Panc1 (cell line): Measurements from ENCODE around the gene PLSCR3. TPM values are rescaled to one million over a fixed set of nuclear protein-coding genes. Genes with fewer than 3 reads are reported as not detected.

Experiments
- ATAC-seq: fragments of 200-7000 bp; cut with Tn5 transposase; 2 replicates; pipeline ENCODE4 v1.9.1; 2020; ENCODE audit warnings: mild to moderate bottlenecking, moderate library complexity
- BruUV-seq: library from RNA; stranded (reverse); fragments of 400-500 nt; replicated peaks from 2 replicates; lab custom pipeline; 2021; lab: Mats Ljungman, UMichigan
- CTCF ChIA-PET: fragments of 300-600 bp; sonication (Branson Sonifier 250); formaldehyde crosslinking; loops from one replicate; lab custom pipeline; 2022; ENCODE audit warnings: antibody characterized with exemption; lab: Charles Lee
- POLR2A ChIA-PET: fragments of 300-600 bp; sonication (Branson Sonifier 250); formaldehyde crosslinking; loops from one replicate; lab custom pipeline; 2022; ENCODE audit warnings: antibody characterized with exemption; lab: Charles Lee
- DNase-seq: peaks from one replicate; pipeline ENCODE4 v3.0.0-alpha.2; 2010; ENCODE audit warnings: low read depth, low spot score
- H3K27ac ChIP-seq: 2 replicates; pipeline ENCODE4 v1.5.1; 2011; ENCODE audit warnings: mild to moderate bottlenecking, low read length, inconsistent platforms
- H3K27me3 ChIP-seq: fragments of 200-500 bp; sonication (Bioruptor generic); 2 replicates; pipeline ENCODE4 v1.6.0; 2014; ENCODE audit warnings: low read length, inconsistent platforms; ENCODE audit not compliant: control insufficient read depth, insufficient read depth
- H3K36me3 ChIP-seq: fragments of 200-500 bp; sonication (Bioruptor generic); 2 replicates; pipeline ENCODE4 v1.5.1; 2014; ENCODE audit warnings: inconsistent platforms, mild to moderate bottlenecking, low read length, moderate library complexity; ENCODE audit not compliant: control insufficient read depth, insufficient read depth
- H3K4me1 ChIP-seq: 2 replicates; pipeline ENCODE4 v1.5.1; 2011; ENCODE audit warnings: inconsistent platforms, mild to moderate bottlenecking, low read length, moderate library complexity; ENCODE audit not compliant: control insufficient read depth, insufficient read depth
- H3K4me3 ChIP-seq, 2 experiments: 2 replicates each; pipeline ENCODE4 v1.5.1; 2011 to 2012; ENCODE audit warnings: low read depth in 2 of 2, low read length in 2 of 2, mild to moderate bottlenecking in 2 of 2, inconsistent platforms in 1 of 2, moderate library complexity in 1 of 2
- H3K9me3 ChIP-seq: fragments of 200-500 bp; sonication (Bioruptor generic); 2 replicates; pipeline ENCODE4 v1.5.1; 2014; ENCODE audit warnings: low read depth, mild to moderate bottlenecking, inconsistent platforms, low read length, moderate library complexity; ENCODE audit not compliant: control insufficient read depth, insufficient read depth
- POLR2AphosphoS5 ChIP-seq: IDR thresholded peaks from 2 replicates; pipeline ENCODE4 v1.6.1; 2012; ENCODE audit warnings: mild to moderate bottlenecking, low read depth, low read length, moderate library complexity
- SIN3A ChIP-seq: IDR thresholded peaks from 2 replicates; pipeline ENCODE4 v1.6.1; 2012; ENCODE audit warnings: low read depth, mild to moderate bottlenecking, low read length, moderate library complexity, borderline replicate concordance; ENCODE audit not compliant: insufficient read depth
- TCF7L2 ChIP-seq: IDR thresholded peaks from 2 replicates; pipeline ENCODE4 v1.6.1; 2011; ENCODE audit warnings: mild to moderate bottlenecking, low read depth, low read length, inconsistent platforms
- in situ Hi-C: cut with HindIII; loops from 2 replicates; pipeline ENCODE4 v1.10.0; 2016; ENCODE audit warnings: low sequenced_read_pairs, low pct_unique_long_range_greater_than_20kb
- intact Hi-C: fragments of 100-400 bp; cut with micrococcal nuclease; formaldehyde crosslinking; loops from one replicate; pipeline ENCODE4 v1.10.0; 2022; ENCODE audit not compliant: unreplicated experiment
- total RNA-seq: library from RNA; stranded (reverse); gene quantifications from one replicate; pipeline ENCODE4 v1.2.1, GENCODE V29; 2021; ENCODE audit not compliant: unreplicated experiment
- TF ChIP-seq, protein P1 (sequence below): fragments of 450-650 bp; IDR thresholded peaks from 2 replicates; pipeline ENCODE4 v1.5.1; 2017; ENCODE audit warnings: mild to moderate bottlenecking
- TF ChIP-seq, protein P2 (sequence below), 2 experiments: IDR thresholded peaks; 2 replicates each; pipeline ENCODE4 v1.6.1; 2011 to 2012; ENCODE audit warnings: low read depth in 2 of 2, control low read depth in 1 of 2, low read length in 1 of 2, mild to moderate bottlenecking in 1 of 2, moderate library complexity in 1 of 2; ENCODE audit not compliant: insufficient read depth in 1 of 2

The PLSCR3 gene
- total RNA-seq, 1 experiment from 2014 or later, result 32.0 TPM

DNA sequence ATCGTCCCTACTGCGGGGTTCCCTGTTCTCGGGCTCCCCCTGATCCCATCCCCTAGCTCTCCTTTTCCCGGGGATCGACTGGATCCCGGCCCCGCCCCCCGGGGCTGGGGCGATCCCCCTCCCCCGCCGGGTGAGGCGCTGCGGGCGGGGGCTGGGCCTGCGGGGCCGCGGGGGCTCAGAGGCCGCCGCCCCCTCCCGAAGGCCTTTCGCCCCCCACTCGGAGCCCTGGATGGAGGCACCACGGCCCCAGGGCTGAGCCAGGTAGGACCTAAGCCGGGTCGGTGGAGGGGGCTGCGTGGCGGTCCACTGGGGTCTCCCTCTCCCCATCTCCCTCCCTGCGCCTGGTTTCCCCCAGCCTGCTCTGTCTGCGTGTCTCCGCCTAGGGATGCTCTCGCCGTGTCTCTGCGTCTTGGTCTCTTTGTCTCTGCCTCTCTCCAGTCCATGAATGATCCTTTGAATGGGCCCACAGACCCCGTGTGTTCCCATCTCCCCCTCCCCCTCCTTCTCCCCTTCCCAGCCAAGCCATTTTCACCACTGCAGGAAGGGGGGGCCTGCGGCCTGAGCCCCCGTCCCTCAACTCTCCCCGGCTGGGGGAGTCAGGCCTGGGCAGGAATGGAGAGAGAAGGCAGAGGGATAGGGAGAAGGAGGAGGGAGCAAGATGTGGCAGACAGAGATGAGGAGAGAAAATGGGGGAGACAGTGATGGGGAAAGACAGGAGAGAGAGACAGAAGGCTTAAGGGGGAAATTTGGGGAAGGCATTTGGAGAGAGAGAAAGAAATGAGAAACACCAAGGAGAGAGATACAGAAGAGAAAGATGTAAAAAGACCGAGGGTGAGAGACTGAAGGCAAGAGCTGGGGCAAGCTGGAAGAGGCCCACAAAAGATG, 11.3 kb upstream of the PLSCR3 start:
- BruUV-seq, result TSS peak; percentile 96
- Histone ChIP-seq H3K27ac (peak overlapping the region; percentile 57), H3K27me3 (no peaks in the 10 kb centered on the region), H3K4me1 (peaks cover 3% of the 10 kb centered on the region), H3K4me3 (peak overlapping the region; percentile 61 to 63), H3K36me3 (no peaks in the 10 kb centered on the region), H3K9me3 (no peaks in the 10 kb centered on the region)
- intact Hi-C loops (no loop called here), in situ Hi-C loops (no loop called here)
- TF ChIP-seq, protein P1, sequence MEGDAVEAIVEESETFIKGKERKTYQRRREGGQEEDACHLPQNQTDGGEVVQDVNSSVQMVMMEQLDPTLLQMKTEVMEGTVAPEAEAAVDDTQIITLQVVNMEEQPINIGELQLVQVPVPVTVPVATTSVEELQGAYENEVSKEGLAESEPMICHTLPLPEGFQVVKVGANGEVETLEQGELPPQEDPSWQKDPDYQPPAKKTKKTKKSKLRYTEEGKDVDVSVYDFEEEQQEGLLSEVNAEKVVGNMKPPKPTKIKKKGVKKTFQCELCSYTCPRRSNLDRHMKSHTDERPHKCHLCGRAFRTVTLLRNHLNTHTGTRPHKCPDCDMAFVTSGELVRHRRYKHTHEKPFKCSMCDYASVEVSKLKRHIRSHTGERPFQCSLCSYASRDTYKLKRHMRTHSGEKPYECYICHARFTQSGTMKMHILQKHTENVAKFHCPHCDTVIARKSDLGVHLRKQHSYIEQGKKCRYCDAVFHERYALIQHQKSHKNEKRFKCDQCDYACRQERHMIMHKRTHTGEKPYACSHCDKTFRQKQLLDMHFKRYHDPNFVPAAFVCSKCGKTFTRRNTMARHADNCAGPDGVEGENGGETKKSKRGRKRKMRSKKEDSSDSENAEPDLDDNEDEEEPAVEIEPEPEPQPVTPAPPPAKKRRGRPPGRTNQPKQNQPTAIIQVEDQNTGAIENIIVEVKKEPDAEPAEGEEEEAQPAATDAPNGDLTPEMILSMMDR, result no peak
- TF ChIP-seq SIN3A (no peak), POLR2AphosphoS5 (no peak), TCF7L2 (no peak)
- TF ChIP-seq, protein P2, sequence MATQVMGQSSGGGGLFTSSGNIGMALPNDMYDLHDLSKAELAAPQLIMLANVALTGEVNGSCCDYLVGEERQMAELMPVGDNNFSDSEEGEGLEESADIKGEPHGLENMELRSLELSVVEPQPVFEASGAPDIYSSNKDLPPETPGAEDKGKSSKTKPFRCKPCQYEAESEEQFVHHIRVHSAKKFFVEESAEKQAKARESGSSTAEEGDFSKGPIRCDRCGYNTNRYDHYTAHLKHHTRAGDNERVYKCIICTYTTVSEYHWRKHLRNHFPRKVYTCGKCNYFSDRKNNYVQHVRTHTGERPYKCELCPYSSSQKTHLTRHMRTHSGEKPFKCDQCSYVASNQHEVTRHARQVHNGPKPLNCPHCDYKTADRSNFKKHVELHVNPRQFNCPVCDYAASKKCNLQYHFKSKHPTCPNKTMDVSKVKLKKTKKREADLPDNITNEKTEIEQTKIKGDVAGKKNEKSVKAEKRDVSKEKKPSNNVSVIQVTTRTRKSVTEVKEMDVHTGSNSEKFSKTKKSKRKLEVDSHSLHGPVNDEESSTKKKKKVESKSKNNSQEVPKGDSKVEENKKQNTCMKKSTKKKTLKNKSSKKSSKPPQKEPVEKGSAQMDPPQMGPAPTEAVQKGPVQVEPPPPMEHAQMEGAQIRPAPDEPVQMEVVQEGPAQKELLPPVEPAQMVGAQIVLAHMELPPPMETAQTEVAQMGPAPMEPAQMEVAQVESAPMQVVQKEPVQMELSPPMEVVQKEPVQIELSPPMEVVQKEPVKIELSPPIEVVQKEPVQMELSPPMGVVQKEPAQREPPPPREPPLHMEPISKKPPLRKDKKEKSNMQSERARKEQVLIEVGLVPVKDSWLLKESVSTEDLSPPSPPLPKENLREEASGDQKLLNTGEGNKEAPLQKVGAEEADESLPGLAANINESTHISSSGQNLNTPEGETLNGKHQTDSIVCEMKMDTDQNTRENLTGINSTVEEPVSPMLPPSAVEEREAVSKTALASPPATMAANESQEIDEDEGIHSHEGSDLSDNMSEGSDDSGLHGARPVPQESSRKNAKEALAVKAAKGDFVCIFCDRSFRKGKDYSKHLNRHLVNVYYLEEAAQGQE (IDR thresholded peaks at IDR 0.05; ENCODE audit: insufficient read depth in 1 of 2, low read depth in 2 of 2, low read length in 1 of 2), result no peak
- CTCF ChIA-PET, result no interaction called here
- DNase-seq (no peak), ATAC-seq (no peak)
- POLR2A ChIA-PET, result interaction anchor here (0.6 kb wide), 1 partner anchor 11 kb away, joined by 3 read pairs; the partner anchor contains the start of gene PLSCR3

DNA sequence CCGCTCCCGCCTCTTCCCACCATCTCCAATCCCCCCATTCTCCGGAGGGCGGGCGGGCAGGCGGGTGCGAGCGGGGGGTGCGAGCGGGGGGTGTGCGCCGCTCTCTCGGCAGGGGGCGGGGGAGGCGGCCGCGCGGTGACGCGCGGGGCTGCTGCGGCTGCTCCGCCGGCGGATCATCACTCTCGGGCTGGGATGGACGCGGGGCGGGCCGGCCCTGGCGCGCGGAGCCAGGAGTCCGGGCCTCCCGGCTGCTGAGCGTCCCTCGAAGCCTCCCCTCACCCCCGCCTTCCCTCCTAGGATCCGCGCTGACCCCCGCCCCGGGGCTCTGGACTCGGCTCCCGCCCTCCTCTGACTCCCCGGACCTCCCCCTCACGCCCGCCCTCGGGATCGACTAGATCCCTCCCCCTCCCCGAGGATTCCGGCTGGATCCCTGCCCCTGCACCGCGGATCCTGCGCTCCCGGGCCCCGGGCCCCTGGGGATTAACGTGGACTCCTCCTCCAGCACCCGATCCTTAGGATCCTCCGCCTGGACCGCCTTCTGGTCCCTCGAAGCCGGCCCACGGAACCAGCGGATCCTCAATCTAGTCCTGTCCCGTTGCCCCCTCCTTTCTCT, 10.5 kb upstream of the PLSCR3 start:
- Histone ChIP-seq H3K36me3 (no peaks in the 10 kb centered on the region), H3K4me1 (peaks cover 3% of the 10 kb centered on the region), H3K27ac (peak overlapping the region; percentile 57), H3K27me3 (no peaks in the 10 kb centered on the region), H3K9me3 (no peaks in the 10 kb centered on the region), H3K4me3 (peak overlapping the region; percentile 61 to 63)
- in situ Hi-C loops (no loop called here), intact Hi-C loops (no loop called here)
- BruUV-seq, result no TSS peak
- CTCF ChIA-PET, result interaction anchor here (0.7 kb wide), 1 partner anchor 49 kb away, joined by 4 read pairs; no protein-coding TSS in a partner anchor
- ATAC-seq (peak; percentile 38), DNase-seq (no peak)
- POLR2A ChIA-PET, result interaction anchor here (0.6 to 0.8 kb wide), 2 partner anchors 80 to 1964 kb away, joined by 3 read pairs; partner anchors contain the start of gene POLR2A
- TF ChIP-seq, protein P1, result no peak
- TF ChIP-seq, protein P2 (IDR thresholded peaks at IDR 0.05; ENCODE audit: insufficient read depth in 1 of 2, low read depth in 2 of 2, low read length in 1 of 2), result no peak
